Duodenal mucosa (tissue), 2 donors: Measurements from ENCODE around the gene XYLB.
"Not testable (repeated sequence)": the region's sequence is repeated elsewhere in the genome, so short reads cannot be mapped to it uniquely, and the experiment has no call there.

Experiments
- H3K27ac ChIP-seq: one replicate; pipeline ENCODE4 v1.7.0; 2013; ENCODE audit warnings: low read depth, low read length
- H3K27me3 ChIP-seq, 2 donors: one replicate each; pipeline ENCODE4 v1.7.0; 2013; ENCODE audit warnings: low read length in 2 of 2, control low read depth in 1 of 2; ENCODE audit not compliant: insufficient read depth in 2 of 2, control insufficient read depth in 1 of 2
- H3K36me3 ChIP-seq, 2 donors: one replicate each; pipeline ENCODE4 v1.7.0; 2013; ENCODE audit warnings: low read length in 2 of 2, control low read depth in 1 of 2; ENCODE audit not compliant: insufficient read depth in 2 of 2, control insufficient read depth in 1 of 2
- H3K4me1 ChIP-seq, 2 donors: one replicate each; pipeline ENCODE4 v1.7.0; 2013; ENCODE audit warnings: low read length in 2 of 2, control low read depth in 1 of 2; ENCODE audit not compliant: insufficient read depth in 2 of 2, control insufficient read depth in 1 of 2
- H3K4me3 ChIP-seq, 2 donors: one replicate each; pipeline ENCODE4 v1.7.0; 2013; ENCODE audit warnings: low read length in 2 of 2, low read depth in 1 of 2
- H3K9ac ChIP-seq, 2 donors: one replicate each; pipeline ENCODE4 v1.7.0; 2013; ENCODE audit warnings: low read length in 2 of 2, low read depth in 1 of 2
- H3K9me3 ChIP-seq, 2 donors: one replicate each; pipeline ENCODE4 v1.7.0; 2013; ENCODE audit warnings: low read length in 2 of 2, control low read depth in 1 of 2; ENCODE audit not compliant: control insufficient read depth in 1 of 2

Gene XYLB

DNA sequence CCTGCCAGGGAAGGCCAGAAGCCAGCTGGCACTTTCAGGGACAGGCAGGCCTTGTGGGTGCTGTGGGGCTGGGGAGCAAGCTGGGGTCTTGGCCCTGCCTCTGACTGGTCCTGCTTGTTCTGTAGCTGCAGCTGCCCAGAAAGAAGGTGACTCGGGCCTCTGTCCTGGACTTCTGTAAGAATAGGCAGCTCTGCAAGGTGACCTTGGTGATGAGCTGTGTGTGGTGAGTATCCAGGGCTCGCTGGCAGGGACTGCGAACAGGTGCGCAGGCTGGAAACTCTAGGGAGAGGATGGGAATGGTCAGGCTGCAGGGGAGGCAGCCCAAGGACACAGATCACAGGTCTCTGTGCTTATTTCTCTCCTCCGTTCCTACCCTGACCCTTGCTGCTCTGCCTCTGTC lies 33.3 kb upstream of the XYLB start:
- Histone ChIP-seq H3K4me3 (no peak overlapping the region), H3K4me1 (peaks cover 5 to 12% of the 10 kb centered on the region in 2 donors), H3K36me3 (no peaks in the 10 kb centered on the region), H3K9ac (no peak overlapping the region), H3K9me3 (no peaks in the 10 kb centered on the region), H3K27me3 (peaks cover 0 to 4% of the 10 kb centered on the region in 2 donors), H3K27ac (no peak overlapping the region)

DNA sequence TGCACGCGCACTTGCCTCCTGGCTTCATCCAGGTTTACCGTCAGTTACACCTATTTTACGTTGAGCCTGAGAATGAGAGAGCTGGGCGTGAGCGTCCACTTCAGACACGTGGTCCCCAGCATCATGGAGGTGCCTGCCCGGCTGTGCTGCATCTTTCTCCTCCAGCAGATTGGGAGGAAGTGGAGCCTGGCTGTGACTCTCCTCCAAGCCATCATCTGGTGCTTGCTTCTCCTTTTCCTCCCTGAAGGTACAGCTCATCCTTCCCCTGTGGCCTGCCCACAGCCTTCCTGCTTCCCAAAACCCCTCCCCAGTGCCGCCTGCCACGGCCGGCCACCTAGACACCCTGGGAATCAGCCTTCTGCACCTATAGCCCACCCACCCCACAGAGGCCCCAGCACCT lies 32.9 kb upstream of the XYLB start:
- no peak overlapping the region for H3K9ac ChIP-seq
- H3K4me1 ChIP-seq = peaks cover 5 to 12% of the 10 kb centered on the region in 2 donors
- H3K4me3 ChIP-seq = no peak overlapping the region
- H3K9me3 ChIP-seq = no peaks in the 10 kb centered on the region
- H3K27me3 ChIP-seq = peaks cover 0 to 4% of the 10 kb centered on the region in 2 donors
- H3K27ac ChIP-seq = no peak overlapping the region
- H3K36me3 ChIP-seq = no peaks in the 10 kb centered on the region

DNA sequence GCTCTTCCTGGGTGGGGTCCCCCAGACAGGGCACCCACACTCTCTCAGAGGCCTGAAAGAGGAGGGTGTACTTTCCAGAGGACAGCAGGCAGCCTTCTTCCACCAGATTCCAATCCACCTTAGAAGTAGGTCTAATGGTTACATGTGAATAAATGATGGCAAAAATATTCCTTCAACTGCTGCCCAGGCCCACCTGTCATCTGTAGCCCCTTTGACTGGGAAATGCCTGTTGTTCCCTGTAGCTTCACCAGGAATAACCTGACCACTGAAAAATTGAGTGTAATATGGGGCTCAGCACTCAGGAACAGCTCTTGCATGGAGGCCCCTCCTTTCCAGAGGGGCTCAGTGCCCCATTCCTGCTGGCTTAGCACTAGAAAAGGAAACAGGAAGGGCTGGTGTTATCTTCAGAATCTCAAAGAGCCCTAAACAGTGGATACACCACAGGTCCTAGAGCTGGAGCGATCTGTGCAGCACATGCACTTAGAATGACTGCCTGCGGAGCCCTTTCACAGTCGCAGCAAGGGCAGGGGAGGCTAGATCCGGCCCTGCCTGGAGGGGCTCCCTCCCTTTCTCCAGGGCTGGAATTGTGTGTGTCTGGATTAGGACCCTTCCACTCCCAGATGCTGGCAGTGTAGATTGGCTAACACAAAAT lies 32.3 kb upstream of the XYLB start:
- peaks cover 0 to 4% of the 10 kb centered on the region in 2 donors for H3K27me3 ChIP-seq
- no peak overlapping the region for H3K27ac ChIP-seq
- H3K4me3 ChIP-seq = no peak overlapping the region
- no peaks in the 10 kb centered on the region for H3K9me3 ChIP-seq
- peaks cover 5 to 12% of the 10 kb centered on the region in 2 donors for H3K4me1 ChIP-seq
- no peaks in the 10 kb centered on the region for H3K36me3 ChIP-seq
- H3K9ac ChIP-seq = no peak overlapping the region

DNA sequence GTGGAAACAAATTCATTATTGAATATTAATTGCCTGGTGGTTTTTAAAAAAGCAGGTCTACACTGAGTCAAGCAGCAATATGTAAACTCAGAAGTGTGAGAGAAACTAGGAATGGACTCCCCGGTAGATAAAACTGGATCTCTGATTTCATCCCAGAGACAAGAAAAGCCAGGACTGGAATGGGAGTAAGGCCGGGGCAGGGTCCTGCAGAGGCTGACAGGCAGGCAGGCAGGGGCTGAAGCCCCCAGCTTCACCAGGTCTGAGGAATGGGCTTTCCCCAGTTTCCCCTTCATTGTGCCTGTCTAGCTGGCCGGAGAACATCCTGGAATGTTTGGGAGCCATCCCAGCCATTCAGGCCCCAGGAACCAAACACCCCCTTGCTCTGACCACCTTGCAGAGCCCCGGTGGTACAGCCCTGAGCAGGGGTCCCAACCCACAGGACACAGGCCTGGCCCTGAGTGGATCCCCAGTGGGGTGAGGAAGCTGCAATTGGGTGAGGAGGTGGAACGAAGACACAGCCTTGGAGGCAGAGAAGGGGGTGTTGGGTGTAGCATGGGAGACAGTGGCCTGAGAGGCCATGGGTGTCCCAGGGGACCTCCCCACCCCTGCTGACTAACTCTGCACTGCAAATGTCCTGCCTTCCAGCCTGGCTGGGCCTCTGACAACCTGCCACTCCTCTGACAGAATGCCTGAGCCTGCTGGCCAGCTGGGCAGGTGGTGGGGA lies 31.7 kb upstream of the XYLB start:
- H3K9me3 ChIP-seq = no peaks in the 10 kb centered on the region
- peaks cover 0 to 4% of the 10 kb centered on the region in 2 donors for H3K27me3 ChIP-seq
- no peak overlapping the region for H3K9ac ChIP-seq
- no peak overlapping the region for H3K27ac ChIP-seq
- no peak overlapping the region for H3K4me3 ChIP-seq
- peaks cover 5 to 12% of the 10 kb centered on the region in 2 donors for H3K4me1 ChIP-seq
- no peaks in the 10 kb centered on the region for H3K36me3 ChIP-seq

DNA sequence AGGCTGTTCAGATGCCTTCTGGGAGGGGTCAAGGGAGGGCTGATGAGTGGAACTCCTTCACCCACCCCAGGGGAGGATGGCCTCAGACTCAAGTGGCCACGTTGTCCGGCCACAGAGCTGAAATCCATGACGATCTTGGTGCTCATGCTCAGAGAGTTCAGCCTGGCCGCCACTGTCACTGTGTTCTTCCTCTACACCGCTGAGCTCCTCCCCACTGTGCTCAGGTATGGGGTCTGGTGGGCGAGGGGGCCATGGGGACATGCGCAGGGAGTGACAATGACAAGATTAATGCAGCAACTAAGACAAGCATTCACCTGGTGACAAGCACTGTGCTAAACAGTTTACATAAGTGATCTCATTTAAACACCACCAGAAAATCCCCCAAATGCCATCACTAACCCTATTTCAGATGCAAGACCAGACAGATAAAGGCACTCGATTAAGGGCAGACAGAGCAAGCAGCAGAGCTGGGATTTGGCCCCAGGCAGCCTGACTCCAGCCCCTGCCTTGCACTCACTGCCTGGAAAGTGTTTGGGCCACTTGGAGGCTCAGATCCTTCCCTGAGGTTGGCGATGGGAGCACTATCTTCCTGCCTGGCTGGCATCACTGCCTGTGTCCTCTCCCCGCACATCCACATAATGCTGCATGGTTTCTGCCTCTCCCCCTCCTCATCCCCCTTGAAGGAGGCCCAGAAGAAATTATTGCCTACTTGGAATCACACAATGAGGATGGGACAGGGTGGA lies 30.9 kb upstream of the XYLB start:
- H3K27me3 ChIP-seq = peaks cover 0 to 4% of the 10 kb centered on the region in 2 donors
- no peak overlapping the region for H3K9ac ChIP-seq

DNA sequence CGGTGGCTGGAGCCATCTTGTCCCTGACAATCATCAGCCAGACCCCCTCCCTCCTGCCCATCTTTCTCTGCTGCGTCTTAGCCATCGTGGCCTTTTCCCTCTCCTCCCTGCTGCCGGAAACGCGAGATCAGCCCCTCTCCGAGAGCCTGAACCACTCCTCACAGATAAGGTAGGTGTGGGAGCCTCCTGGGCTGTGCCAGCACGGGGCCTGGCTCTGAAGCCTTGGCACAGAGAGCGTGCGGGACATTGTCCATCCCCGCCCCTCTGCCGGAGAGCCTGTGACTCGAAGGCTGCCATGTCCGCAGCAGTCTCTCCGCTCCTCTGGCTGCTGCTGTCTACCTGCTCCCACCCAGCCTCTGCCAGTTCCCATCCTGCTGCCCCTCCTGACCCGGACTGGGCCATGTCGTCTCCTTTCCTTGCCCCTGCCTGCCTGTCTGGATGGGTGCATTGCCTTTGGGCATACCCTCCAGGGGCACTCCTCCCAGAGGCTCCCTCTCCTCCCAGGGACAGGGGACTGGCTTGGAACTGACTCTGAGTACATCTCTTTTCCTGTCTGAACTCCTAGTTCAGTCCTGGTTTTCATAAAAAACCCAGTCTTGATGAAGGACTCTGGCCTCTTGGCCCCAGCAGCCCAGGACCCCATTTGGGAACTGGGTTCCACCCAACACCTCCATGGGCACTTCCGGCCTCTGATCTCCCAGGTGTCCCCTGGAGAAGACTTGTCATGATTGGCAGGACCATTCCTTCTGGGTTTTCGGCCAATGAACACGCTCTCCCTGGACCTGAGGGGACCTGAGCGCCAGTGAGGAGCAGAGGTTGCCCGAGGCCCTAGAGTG lies 30.0 kb upstream of the XYLB start:
- no peaks in the 10 kb centered on the region for H3K36me3 ChIP-seq
- no peaks in the 10 kb centered on the region for H3K9me3 ChIP-seq
- peaks cover 0 to 4% of the 10 kb centered on the region in 2 donors for H3K27me3 ChIP-seq
- no peak overlapping the region for H3K9ac ChIP-seq
- peaks cover 5 to 12% of the 10 kb centered on the region in 2 donors for H3K4me1 ChIP-seq
- no peak overlapping the region for H3K27ac ChIP-seq
- H3K4me3 ChIP-seq = no peak overlapping the region

More for the DNA sequence above, 30.9 kb upstream of the XYLB start:
- no peaks in the 10 kb centered on the region for H3K36me3 ChIP-seq
- H3K27ac ChIP-seq = no peak overlapping the region
- H3K9me3 ChIP-seq = no peaks in the 10 kb centered on the region
- H3K4me3 ChIP-seq = no peak overlapping the region
- H3K4me1 ChIP-seq = peaks cover 5 to 12% of the 10 kb centered on the region in 2 donors

DNA sequence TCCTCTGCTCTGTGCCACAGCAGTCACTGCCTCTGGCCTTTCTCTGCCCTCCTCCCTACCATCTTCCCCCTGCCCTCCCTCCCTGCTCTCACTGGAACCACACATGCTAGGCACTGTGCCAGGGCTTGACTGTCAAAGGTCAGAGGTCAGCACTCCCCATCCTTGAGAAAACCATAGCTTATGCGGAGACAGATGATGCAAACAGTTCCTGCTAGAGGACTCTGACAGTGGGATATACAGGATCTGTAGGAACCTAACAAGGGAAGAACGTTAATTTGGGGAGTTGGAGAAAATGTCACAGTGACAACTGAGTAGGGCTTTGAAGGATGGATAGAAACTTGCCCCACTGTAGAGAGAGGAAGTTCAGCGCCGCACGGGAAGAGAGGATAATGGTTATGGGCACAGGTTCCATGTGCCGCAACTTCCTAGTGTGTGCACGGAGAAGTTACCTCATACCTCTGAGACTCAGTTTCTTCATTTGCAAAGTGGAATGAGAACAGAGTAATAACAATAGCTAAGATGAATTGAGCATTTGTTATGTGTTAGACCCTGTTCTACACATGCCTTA lies 29.3 kb upstream of the XYLB start:
- Histone ChIP-seq H3K27me3 (peaks cover 0 to 4% of the 10 kb centered on the region in 2 donors), H3K9me3 (no peaks in the 10 kb centered on the region), H3K4me3 (no peak overlapping the region), H3K9ac (no peak overlapping the region), H3K27ac (no peak overlapping the region), H3K4me1 (peaks cover 5 to 12% of the 10 kb centered on the region in 2 donors), H3K36me3 (no peaks in the 10 kb centered on the region)

DNA sequence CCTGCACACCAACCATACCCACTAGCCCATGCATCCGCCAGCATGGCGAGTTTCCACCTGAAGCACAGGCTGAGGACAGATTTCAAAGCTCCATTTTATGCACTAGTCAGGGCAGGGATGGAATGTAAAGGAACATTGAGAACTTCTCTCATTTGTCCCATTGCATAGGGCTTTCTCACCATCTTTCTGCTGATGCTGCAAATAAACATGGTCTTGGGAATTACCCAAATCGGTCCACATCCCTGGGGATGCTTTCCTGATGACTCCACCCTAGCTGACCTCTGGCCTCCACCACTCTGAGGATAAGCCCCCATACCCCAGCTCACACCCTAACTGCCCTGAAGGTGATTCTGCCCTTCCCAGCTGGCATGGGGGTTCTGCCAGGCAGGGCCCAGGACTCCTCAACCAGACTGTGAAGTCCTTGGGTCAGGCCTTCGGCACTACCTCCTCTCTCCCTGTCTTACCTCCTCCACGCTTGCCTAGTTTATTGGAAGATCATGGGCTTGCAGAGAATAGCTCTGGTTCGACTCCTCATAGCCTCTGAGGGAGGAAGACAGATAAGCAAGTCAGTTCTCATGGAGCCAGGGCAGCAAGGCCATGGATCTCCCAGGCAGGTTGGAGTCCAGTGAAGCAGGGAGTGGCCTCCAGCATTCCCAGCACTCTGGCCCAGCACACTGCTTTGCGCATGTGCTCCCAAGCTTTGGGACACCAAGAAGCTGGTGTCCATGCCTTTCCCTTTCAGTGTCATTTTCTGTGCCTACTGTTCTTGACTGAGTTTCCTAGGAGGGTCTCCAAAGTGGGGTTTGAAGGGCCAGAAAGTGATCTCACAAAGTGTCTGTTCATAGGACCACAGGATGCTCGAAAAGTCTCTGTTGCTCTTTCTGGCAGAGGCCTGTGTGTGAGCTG lies 27.6 kb upstream of the XYLB start:
- no peaks in the 10 kb centered on the region for H3K9me3 ChIP-seq
- H3K36me3 ChIP-seq = no peaks in the 10 kb centered on the region
- H3K9ac ChIP-seq = no peak overlapping the region
- H3K27me3 ChIP-seq = peaks cover 0 to 4% of the 10 kb centered on the region in 2 donors
- H3K4me1 ChIP-seq = peaks cover 5 to 12% of the 10 kb centered on the region in 2 donors
- H3K4me3 ChIP-seq = no peak overlapping the region
- H3K27ac ChIP-seq = no peak overlapping the region

DNA sequence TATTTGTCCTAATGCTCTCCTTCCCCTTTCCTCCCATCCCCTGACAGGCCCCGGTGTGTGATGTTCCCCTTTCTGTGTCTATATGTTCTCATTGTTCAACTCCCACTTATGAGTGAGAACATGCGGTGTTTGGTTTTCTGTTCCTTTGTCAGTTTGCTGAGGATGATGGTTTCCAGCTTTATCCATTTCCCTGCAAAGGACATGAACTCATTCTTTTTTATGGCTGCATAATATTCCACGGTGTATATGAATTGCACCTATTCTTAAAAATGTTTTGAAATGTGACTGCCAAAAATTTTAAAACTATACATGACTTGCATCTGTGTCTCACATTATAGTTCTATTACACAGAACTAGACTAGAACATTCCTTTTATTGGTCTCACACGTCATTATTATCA lies 25.9 kb upstream of the XYLB start:
- not testable (repeated sequence) for H3K9me3 ChIP-seq, H3K4me3 ChIP-seq, H3K27me3 ChIP-seq, H3K27ac ChIP-seq, H3K9ac ChIP-seq, H3K36me3 ChIP-seq
- peaks cover 5 to 12% of the 10 kb centered on the region in 2 donors for H3K4me1 ChIP-seq
